Uterus (tissue), 4 donors: Measurements from ENCODE around the gene ARID2. TPM values are rescaled to one million over a fixed set of nuclear protein-coding genes. Genes with fewer than 3 reads are reported as not detected.

Experiments
- DNase-seq, 2 donors: peaks; one replicate each; pipeline ENCODE4 v3.0.0-alpha.2; 2019 to 2020
- H3K27ac ChIP-seq, 2 donors: fragments of 200-600 bp; sonication (generic); 1 replicate in 1 of 2; 2 replicates in 1 of 2; pipeline ENCODE4 v1.5.1; 2016 to 2018
- H3K27me3 ChIP-seq, 2 donors: fragments of 200-600 bp; sonication (generic); one replicate each; pipeline ENCODE4 v1.5.1; 2018 to 2019; ENCODE audit warnings: control low read depth in 1 of 2
- H3K36me3 ChIP-seq, 2 donors: fragments of 200-600 bp; sonication (generic); one replicate each; pipeline ENCODE4 v1.5.1; 2019; ENCODE audit warnings: control low read depth in 1 of 2
- H3K4me1 ChIP-seq, 2 donors: fragments of 200-600 bp; sonication (generic); one replicate each; pipeline ENCODE4 v1.5.1; 2018 to 2019; ENCODE audit warnings: control low read depth in 1 of 2
- H3K4me3 ChIP-seq, 2 donors: fragments of 200-600 bp; sonication (generic); 1 replicate in 1 of 2; 2 replicates in 1 of 2; pipeline ENCODE4 v1.5.1; 2018 to 2019; ENCODE audit warnings: mild to moderate bottlenecking in 1 of 2
- H3K9me3 ChIP-seq, 2 donors: fragments of 200-600 bp; sonication (generic); one replicate each; pipeline ENCODE4 v1.5.1; 2019; ENCODE audit warnings: control low read depth in 1 of 2
- CTCF ChIP-seq, 4 experiments: fragments of 200-600 bp in 2 of 4; fragments of 450-650 bp in 2 of 4; sonication (generic) in 2 of 4; IDR thresholded peaks; one replicate each; pipeline ENCODE4 v1.5.1; 2016 to 2019; ENCODE audit warnings: antibody characterized with exemption in 4 of 4, mild to moderate bottlenecking in 2 of 4, moderate library complexity in 1 of 4
- POLR2A ChIP-seq, 2 donors: fragments of 450-650 bp; IDR thresholded peaks; one replicate each; pipeline ENCODE4 v1.6.1; 2016; ENCODE audit warnings: antibody characterized with exemption in 2 of 2, mild to moderate bottlenecking in 1 of 2, moderate library complexity in 1 of 2
- intact Hi-C: fragments of 100-400 bp; cut with DNase I; formaldehyde crosslinking; loops from one replicate; pipeline ENCODE4 v1.15.1; 2023; ENCODE audit warnings: low total_unique reads
- total RNA-seq, 4 donors: library from RNA; depleted of rRNA in 3 of 4; stranded (reverse); fragments of >200 nt in 3 of 4; gene quantifications; one replicate each; pipeline versions ENCODE4 v1.1.0 to v1.2.4, GENCODE V29; 2014 to 2023
- donor health status: DM: yes; HTN: yes; CAD: no.

Gene ARID2
- total RNA-seq, 4 donors from 2014 or later: 24.3 to 112 (median 56.8) TPM

GRCh38 chr12:45915405-45915804 is 185.9 kb downstream of the ARID2 start:
- Histone ChIP-seq H3K27me3 (no peaks in the 10 kb centered on the region), H3K4me3 (no peak overlapping the region), H3K36me3 (no peaks in the 10 kb centered on the region), H3K4me1 (no peaks in the 10 kb centered on the region), H3K9me3 (no peaks in the 10 kb centered on the region), H3K27ac (no peak overlapping the region)
- TF ChIP-seq POLR2A (IDR thresholded peaks at IDR 0.05) (no peak), CTCF (IDR thresholded peaks at IDR 0.05) (no peak)
- no peak for DNase-seq
- intact Hi-C loops: no loop called here

GRCh38 chr12:45918818-45919217 is 189.3 kb downstream of the ARID2 start:
- DNase-seq: no peak
- Histone ChIP-seq H3K4me1 (no peaks in the 10 kb centered on the region), H3K9me3 (no peaks in the 10 kb centered on the region), H3K27ac (no peak overlapping the region), H3K4me3 (no peak overlapping the region), H3K36me3 (no peaks in the 10 kb centered on the region), H3K27me3 (no peaks in the 10 kb centered on the region)
- TF ChIP-seq CTCF (IDR thresholded peaks at IDR 0.05) (no peak), POLR2A (IDR thresholded peaks at IDR 0.05) (no peak)
- intact Hi-C loops: no loop called here

GRCh38 chr12:45928309-45928708 is 198.8 kb downstream of the ARID2 start:
- TF ChIP-seq CTCF (IDR thresholded peaks at IDR 0.05): no peak
- no peak for TF ChIP-seq POLR2A (IDR thresholded peaks at IDR 0.05)

GRCh38 chr12:45930369-45930768 is 200.9 kb downstream of the ARID2 start:
- H3K9me3 ChIP-seq: no peaks in the 10 kb centered on the region
- intact Hi-C loops: no loop called here
- TF ChIP-seq CTCF (IDR thresholded peaks at IDR 0.05) (no peak), POLR2A (IDR thresholded peaks at IDR 0.05) (no peak)
- no peak for DNase-seq
- no peaks in the 10 kb centered on the region for H3K27me3 ChIP-seq
- H3K27ac ChIP-seq: no peak overlapping the region
- H3K4me3 ChIP-seq: no peak overlapping the region
- no peaks in the 10 kb centered on the region for H3K4me1 ChIP-seq
- H3K36me3 ChIP-seq: no peaks in the 10 kb centered on the region

More at GRCh38 chr12:45928309-45928708, 198.8 kb downstream of the ARID2 start:
- Histone ChIP-seq H3K27ac (no peak overlapping the region), H3K9me3 (no peaks in the 10 kb centered on the region), H3K27me3 (no peaks in the 10 kb centered on the region), H3K4me1 (no peaks in the 10 kb centered on the region), H3K36me3 (no peaks in the 10 kb centered on the region), H3K4me3 (no peak overlapping the region)
- intact Hi-C loops: no loop called here
- no peak for DNase-seq

- intact Hi-C loops: no loop called here
- no peak for DNase-seq
- TF ChIP-seq CTCF (IDR thresholded peaks at IDR 0.05) (no peak), POLR2A (IDR thresholded peaks at IDR 0.05) (no peak)
- Histone ChIP-seq H3K27me3 (no peaks in the 10 kb centered on the region), H3K27ac (no peak overlapping the region), H3K4me1 (no peaks in the 10 kb centered on the region), H3K4me3 (no peak overlapping the region), H3K36me3 (no peaks in the 10 kb centered on the region), H3K9me3 (no peaks in the 10 kb centered on the region)
Measured at GRCh38 chr12:45933504-45933903, 204.0 kb downstream of the ARID2 start.
